HG03097 (cell line): ENCODE results near the gene IFRD1.

Experiments
- ATAC-seq: cut with Tn5 transposase; IDR thresholded peaks from one replicate; pipeline ENCODE4 v1.9.1; 2021; ENCODE audit not compliant: unreplicated experiment, low FRiP score

Gene IFRD1

DNA sequence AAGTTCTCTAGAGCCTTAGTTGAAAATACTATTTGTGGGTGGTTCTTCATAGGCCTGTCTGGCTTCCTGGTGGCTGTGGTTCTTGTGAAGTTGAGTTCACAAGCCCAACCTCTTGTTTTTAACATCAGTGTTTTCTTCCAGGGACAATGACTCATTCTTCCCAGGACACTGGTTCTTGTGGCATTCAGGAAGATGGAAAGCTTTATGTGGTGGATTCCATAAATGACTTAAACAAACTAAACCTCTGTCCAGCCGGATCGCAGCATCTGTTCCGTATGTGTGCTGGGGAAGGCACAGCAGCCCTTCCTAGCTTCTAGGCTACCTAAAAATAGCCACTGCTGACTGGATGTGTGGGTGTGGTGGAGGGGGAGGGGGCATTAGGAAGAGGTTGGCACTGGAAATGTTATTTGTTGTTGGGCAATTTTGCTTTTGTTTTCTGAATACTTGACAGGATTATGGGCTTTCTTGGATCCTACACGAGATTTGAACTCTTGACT lies 34.5 kb downstream of the IFRD1 start:
- ATAC-seq, result no peak

DNA sequence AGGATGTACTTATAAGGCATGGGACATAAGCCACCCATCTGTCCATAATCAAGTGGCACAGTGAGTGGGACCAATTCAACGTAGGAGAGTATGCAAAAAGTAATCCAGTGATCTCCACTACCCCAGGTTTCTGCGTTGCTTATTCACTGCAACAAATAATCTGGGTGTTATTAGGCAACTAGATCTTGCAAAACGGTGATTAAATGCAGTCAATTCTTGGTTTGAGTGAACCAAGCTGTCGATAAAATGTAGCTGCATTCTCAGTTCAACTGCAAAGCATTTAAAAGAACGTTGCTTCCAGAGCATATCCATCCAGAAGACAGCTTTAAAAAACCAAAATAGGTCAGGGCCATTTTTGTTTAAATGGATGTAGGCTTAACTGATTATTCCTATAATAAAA lies 35.5 kb downstream of the IFRD1 start:
- no peak for ATAC-seq

DNA sequence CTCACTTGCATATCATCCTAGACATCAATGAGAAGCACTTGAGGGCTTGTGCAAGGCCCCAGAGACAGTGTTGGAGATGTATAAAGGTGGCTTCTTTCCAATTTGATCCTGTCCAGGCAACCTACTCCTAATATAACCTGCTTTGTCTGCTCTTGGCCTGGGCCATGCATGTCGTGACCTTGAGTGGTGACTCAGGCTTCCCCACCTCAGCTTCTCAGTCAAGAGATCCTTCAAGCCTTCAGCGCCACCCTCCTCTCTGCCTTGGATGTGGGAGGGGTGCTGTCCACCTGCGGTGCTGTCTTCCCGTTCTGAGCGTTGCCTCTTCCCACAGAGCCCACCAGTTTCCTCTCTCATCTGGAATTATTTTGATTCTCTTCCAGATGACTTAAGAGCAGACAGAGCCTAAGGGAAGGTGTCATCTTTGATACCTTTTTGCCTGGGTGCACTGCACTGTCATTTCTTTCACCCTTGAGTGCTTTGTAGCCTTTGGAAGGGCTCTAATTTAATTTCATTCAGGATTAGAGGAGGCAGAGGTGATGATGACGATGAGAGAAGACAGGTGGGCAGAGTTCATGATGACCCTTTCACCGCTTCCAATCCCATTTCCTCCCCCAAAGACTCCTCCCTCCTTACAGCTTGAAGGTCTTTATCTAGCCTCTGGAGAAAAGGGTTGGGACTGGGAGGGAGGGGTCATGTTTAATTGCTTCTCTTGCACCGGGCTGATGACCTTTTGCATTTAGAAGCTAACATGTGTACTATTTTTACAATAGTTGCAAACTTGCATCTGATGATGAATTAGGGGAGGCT lies 37.4 kb downstream of the IFRD1 start:
- no peak for ATAC-seq

DNA sequence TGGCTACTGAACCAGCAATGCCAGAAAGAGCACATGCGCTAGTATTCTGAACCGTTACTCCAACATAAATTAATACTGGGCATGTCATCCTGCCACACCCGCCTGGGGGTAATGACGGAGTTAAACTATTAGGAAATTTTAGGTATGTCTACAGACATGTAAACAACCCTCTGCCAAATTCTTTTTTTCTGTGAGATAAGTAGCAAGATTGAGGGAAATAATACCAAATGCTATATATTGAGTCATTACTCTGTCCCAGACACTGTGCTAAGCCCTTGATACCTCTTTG lies 37.9 kb downstream of the IFRD1 start:
- ATAC-seq, result no peak

DNA sequence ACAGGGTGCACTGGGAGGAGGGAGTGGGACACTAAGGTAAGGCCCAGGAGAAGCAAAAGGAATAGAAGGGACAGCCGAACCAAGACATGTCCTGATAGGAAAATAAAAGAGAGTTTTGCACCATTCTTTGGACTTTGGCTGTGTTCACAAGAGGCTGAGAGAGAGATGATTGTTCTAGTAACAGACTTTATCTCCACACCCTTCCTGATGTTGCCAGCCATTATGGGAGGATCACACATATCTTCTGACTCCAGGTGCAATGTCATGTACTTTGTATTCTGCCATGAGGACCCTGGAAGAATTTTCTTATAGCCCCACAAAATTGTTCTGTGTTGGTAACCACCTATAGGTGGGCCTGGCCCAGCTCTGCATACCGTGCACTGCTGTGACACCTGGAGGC lies 41.9 kb downstream of the IFRD1 start:
- ATAC-seq, result no peak

DNA sequence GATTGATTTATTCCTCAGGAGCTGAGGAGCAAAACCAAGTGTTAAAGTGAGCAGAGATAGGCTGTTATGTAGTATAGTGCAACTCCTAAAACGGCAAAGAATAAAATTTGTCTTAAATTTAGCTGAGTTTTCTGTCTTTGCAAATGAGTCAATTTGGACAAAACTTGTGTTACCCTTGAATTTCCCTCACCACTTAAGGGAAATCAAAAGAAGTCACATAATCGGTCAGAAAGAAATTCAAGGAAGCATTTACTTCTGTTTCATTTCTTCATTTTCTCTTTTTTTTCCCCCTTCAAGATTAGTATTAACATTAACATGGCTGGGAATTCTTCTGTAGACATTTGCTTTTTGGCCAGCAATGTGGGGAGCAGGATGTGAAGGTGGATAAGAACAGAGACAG lies 44.4 kb downstream of the IFRD1 start:
- ATAC-seq, result no peak

DNA sequence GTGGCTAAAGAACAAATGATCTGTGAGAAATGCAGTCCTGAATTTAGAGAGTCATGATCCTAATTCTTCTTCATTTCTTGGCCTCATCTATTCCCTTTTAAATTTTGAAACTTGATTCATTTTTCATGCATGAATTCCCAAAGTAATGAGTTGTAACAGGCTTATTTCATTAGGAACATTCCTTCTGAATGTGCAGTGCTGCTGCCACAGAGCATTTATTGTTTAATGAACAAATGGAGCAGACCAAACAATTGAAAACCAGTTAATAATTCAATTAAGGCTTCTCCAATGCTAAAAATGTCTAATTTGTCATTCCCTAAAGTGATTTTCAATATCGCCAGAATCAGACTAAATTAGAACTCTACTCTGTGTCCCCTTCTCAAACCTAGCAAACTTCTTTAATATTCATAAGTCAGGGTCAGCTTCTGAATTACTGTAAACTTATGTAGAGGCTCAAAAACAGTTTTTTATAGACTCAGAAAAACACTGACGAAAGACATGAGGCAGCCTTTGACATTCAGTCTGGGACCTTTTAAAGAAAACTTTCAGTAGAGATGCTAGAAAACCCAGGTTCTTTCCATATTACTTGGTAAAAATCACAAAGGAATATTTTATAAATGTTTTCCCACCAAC lies 45.0 kb downstream of the IFRD1 start:
- ATAC-seq, result no peak

DNA sequence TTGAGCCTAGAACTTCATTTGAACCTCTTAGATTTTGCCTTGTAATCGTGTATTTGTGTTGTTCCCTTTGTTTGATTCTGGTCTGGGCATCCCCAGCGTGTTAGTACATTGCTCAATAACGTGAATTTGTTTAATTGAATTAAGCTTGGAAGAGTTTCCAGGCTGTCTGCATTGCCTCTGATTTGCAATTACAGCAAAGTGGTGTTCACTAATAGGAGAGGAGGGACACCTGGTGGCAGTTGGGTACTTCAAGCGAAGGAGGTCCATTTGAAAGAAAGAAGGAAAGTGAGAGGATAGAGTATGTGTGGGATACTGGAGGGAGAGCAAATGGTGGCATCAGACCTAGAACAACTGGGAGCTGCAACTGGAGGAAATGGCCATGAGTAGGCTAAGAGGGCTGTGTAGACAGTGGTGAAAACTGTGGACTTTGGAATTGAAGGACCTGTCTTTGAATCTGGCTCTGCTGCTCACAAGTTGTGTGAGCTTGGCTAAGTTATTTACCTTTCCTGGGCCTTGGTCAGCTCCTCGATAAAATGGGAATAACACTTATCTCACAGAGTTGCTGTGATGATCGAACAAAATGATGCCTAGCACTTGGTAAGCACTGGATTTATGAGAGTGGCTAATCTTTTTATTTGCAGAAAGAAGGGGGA lies 45.7 kb downstream of the IFRD1 start:
- ATAC-seq, result peak; percentile 63

DNA sequence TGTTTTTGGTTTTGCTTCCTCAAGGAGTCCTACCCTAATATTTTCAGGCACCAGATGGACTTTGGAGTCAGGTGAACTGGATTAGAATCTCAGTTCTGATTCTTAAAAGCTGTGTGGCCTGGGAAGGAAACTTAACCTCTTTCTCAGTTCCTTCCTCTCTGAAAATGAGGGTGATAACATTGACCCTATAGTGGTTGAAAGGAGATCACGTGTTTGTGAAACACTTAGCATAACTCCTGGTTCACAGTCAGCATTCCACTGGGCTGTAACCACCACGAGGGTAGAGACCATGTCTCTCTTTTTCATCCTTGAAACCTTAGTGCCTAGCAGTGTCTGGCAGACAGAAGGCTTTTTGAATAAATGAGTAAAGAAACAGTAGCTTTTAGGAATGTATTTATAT lies 47.2 kb downstream of the IFRD1 start:
- peak; percentile 71 for ATAC-seq

DNA sequence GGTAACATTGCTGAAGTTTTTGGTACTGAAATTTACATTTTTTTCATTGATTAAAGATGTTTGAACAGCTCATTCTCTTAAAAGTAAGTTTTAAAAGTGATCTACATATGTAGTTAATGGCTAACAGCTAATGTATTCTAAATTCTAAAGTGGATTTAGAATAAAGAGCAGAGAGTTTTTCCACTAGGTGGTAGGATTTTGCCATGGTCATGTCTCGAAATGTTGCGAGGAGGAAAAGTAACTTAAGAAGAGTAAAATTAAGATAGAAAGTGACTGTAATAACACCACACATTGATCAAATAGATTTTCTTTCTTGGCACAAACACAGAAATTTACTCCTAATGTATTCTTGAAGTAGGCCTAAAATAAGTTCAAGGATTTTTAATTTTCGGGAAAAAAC lies 50.4 kb downstream of the IFRD1 start:
- no peak for ATAC-seq

DNA sequence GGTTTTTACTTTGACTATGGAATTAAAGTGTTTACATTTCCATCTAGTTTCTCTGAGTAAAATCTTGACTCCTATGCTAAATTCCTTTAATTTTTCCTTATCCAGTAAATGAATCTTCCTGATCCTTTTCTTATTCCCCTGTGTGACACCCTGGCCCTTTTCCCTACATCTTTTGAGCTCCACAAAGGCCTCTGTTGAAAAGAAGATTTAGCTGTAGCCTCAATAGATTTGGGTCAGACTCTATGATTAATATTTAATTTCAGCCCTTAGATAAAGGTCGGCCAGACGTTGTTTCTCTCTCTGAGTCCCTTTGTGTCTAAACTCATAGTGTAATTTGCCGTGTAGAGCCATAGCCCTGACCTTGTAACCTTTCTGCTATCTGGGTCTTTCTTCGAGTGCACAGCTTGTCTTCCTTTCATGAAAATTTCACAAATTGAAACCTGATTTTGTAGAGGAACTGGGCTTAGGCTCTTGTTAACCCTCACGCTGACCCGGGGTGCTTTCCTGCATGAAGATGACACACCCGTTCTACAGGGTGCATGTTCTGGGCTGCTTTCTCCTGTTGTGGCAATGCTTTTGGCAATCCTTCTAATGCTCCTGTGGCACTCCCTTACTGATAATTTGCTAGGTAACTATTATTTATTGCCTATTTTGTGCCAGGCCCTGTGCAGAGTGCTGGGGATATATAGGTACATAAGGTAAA lies 51.7 kb downstream of the IFRD1 start:
- no peak for ATAC-seq

DNA sequence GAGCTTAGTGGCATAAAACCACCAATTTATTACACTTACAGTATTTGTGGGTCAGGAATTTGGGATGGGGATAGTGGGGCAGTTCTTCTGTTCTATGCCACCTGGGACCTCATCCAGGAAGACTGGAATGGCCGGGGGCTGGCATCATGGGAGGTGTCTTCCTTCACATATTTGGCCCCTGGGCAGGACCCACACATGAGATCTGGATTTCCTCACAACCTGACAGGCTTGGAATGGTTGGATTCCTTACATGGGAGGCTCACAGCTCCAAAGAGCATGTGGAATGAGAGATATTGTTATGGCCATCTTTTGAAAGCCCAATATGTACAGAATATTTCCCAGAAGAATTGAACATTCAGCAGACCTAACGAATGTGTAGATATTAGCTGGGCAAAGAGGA lies 52.4 kb downstream of the IFRD1 start:
- no peak for ATAC-seq

DNA sequence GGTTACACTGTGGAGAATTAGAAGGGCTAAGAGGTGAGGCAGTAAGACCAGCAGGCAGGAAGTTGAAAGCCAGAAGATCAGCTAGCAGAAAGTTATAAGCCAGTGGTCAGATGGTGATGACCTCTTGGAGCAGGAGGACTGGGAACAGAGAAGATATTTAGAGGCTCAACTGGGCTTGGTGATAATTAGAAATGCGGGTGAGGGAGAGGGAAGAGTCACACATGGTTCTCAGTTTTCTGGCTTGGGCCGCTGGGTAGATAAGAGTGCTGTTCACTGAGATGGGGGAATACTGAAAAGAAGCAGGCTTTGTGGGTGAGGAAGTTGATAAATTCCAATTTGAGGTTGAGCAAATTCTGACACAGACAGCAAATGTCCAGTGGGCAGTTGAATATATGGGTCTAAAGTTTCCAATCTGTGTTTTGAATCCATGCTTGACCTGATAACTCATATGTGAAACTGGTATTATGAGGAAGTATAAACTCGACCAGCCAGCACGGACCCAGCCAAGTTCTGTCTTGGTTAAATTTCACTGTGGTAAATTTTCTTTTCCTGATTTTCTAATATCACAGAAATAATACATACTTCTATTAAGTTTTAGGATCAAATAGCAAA lies 53.2 kb downstream of the IFRD1 start:
- no peak for ATAC-seq

DNA sequence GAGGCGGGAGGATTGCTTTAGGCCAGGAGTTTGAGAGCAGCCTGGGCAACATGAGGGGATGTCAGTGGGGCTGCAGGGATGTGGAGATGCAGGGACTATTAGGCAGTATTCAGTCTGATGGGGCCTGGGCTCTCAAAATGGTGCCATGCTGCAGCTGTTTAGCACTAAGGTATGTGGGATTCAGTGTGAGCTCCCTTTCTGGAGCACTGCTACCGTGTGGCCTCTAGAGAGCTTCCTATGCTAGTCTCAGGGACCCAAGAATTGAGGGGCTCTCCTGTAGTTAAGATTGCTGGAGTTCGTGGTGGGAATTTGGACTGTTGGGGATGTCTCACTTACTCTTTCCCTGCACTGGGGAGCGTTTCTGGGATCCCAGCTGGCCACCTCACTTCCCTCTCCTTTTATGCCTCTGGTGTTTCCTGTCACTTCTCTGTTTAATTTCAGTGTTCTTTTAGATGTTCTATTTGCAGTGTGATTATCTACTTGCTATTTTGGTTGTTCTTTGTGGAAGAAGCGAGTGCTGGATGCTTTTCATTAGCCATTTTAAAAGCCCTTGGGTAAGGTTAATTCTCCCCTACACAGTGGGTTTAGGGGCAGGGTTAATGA lies 53.9 kb downstream of the IFRD1 start:
- ATAC-seq, result no peak

DNA sequence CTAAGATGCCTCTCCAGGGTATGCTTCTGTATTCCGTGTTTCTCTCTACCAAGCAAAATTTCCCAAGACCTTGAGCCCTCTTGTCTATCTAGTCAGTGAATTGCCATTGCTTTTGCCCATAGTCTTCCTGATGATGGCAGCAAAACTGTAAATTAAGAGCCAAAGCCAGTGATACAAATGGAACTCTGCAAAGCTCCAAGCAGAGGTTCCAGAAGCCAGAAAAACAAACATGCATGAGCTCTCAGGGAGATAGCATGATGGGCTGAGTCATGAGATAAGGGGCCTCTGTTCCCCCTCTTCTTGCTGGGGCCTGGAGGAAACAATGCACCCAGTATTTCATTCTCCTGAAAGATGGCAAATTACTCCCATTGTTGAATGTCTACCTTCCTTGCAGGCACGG lies 55.2 kb downstream of the IFRD1 start:
- ATAC-seq, result no peak

DNA sequence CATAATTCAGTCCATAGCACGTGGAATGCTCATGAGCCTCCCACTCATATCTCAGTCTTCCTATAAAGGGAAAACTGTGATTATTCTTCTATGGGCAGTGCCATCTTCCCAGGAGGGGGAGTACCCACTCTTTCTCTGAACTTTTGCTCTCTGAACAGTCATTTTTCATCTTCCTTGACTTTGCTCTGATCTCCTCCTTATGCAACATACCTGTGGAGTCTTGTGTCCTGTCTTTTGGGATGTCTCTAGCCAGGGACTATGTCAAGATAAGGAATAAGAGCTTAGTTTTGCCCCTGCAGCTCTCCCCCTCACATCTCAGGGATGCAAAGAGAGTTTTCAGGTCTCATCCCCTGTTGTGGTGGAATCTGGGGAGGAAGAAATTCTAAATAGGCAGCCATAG lies 58.1 kb downstream of the IFRD1 start:
- ATAC-seq, result no peak

DNA sequence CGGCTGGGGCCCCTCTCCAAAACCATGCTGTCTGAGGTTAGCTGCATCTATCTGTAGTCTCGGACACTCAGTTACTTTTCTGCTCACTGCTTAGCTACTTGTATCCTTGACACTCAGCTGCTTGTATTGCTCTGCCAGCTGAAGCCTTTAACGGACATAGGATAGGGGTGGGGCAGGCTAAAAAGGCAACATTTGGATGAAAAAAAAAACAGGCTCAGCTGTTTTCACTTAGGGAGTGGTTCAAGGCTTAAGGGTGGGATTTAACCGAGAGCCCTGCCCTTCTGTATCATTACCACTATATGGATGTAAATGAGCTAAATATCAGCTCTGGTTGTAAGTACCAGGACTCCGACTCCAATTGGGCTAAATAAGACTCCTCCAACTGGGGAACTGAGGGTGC lies 59.1 kb downstream of the IFRD1 start:
- no peak for ATAC-seq

DNA sequence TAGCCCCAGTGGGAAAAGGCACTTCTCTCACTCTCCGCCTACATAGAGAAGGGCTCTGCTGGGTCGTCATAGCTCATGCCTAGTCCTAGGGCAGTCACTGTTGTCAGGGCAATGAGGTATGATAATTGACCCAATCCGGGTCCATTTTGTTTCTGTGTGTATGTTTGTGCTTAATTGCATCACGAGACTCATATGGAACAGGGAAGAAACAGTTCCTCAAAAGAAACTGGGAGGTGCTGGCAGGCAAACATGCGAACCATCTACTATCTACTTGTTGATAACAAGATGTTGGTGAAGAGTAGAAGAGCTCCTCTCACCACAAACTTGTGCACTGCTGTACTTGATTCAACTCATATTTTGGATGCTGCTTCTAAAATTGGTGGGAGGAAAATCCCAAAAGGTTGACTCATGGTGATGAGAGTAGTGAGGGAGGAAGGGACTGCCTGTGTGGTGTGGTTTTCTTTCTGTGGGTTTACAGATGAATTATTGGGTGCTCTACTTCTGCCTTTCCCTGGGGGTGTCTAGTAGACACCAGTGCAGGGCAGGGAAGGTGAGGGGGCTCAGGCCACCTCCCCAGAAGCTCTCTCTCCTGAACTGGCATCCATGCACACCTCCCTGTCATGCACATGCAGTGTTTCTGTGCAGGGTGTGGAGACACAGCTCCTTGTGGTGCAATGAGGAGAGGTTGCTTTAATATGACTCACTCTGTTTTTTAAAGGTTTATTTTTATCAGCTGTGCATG lies 59.9 kb downstream of the IFRD1 start:
- ATAC-seq, result peak; percentile 53

DNA sequence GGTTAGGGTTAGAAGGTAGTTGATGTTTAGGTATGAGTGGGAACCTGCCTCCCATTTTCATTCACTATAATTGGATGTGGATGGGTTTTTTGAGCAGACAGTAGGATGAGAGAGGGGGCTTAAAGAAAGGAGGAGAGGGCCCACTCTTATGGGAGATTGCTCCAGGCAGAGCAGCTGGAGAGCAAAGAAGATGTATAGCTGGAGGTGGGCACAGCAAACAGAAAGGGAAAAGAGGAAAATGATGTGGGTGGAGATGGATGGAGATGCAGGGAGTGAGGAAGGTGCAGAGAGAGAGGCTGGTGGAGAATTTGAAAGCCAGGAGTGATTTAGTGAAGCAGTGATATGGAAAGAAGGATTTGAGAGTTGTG lies 60.5 kb downstream of the IFRD1 start:
- ATAC-seq, result no peak
